IMR-90 (cell line): ENCODE data around the gene STAMBPL1. TPM values are rescaled to one million over a fixed set of nuclear protein-coding genes. Genes with fewer than 3 reads are reported as not detected.

Experiments
- ATAC-seq: fragments of 200-7000 bp; cut with Tn5 transposase; 2 replicates; pipeline ENCODE4 v1.9.1; 2020; ENCODE audit warnings: low read depth, mild to moderate bottlenecking, moderate library complexity
- BruUV-seq: library from RNA; stranded (reverse); fragments of 400-500 nt; replicated peaks from 2 replicates; lab custom pipeline; 2021; lab: Mats Ljungman, UMichigan
- CTCF ChIA-PET: fragments of 300-600 bp; formaldehyde crosslinking; extraction: SDS; loops from one replicate; lab custom pipeline; 2021; ENCODE audit warnings: antibody characterized with exemption; lab: Yijun Ruan, JAX
- POLR2A ChIA-PET: fragments of 300-600 bp; sonication (Branson Sonifier 250); formaldehyde crosslinking; loops from one replicate; lab custom pipeline; 2022; ENCODE audit warnings: antibody characterized with exemption; ENCODE audit not compliant: unreplicated experiment; lab: Charles Lee
- DNase-seq: peaks from one replicate; pipeline ENCODE4 v3.0.0; 2013
- H2AFZ ChIP-seq: replicated peaks from 2 replicates; pipeline ENCODE3; 2013; ENCODE audit warnings: low read length, mild to moderate bottlenecking; ENCODE audit not compliant: poor library complexity
- H2AK5ac ChIP-seq: 2 replicates; pipeline ENCODE4 v1.6.1; 2013; ENCODE audit warnings: low read depth, low read length, inconsistent platforms
- H2AK9ac ChIP-seq: replicated peaks from 2 replicates; pipeline ENCODE3; 2013; ENCODE audit warnings: mild to moderate bottlenecking, low read depth, low read length, moderate library complexity; ENCODE audit not compliant: poor library complexity
- H2BK120ac ChIP-seq: 2 replicates; pipeline ENCODE4 v1.6.1; 2013; ENCODE audit warnings: low read depth, low read length, inconsistent platforms
- H2BK15ac ChIP-seq: 3 replicates; pipeline ENCODE4 v1.6.1; 2013; ENCODE audit warnings: low read depth, low read length, inconsistent platforms
- H2BK20ac ChIP-seq: 2 replicates; pipeline ENCODE4 v1.6.1; 2013; ENCODE audit warnings: low read depth, mild to moderate bottlenecking, inconsistent platforms, low read length, moderate library complexity
- H2BK5ac ChIP-seq: 2 replicates; pipeline ENCODE4 v1.6.1; 2013; ENCODE audit warnings: mild to moderate bottlenecking, low read depth, low read length, inconsistent platforms; ENCODE audit not compliant: poor library complexity, severe bottlenecking
- H3K14ac ChIP-seq: replicated peaks from 2 replicates; pipeline ENCODE4 v1.6.1; 2013; ENCODE audit warnings: low read depth, low read length, inconsistent platforms
- H3K18ac ChIP-seq: 2 replicates; pipeline ENCODE4 v1.6.1; 2013; ENCODE audit warnings: low read depth, low read length, control low read depth
- H3K23ac ChIP-seq: 2 replicates; pipeline ENCODE4 v1.6.1; 2013; ENCODE audit warnings: low read depth, low read length, inconsistent platforms
- H3K27ac ChIP-seq: 2 replicates; pipeline ENCODE4 v1.5.1; 2013; ENCODE audit warnings: mild to moderate bottlenecking, control low read depth, low read length; ENCODE audit not compliant: insufficient read depth
- H3K27me3 ChIP-seq: 2 replicates; pipeline ENCODE4 v1.6.1; 2013; ENCODE audit warnings: low read length; ENCODE audit not compliant: control insufficient read depth, insufficient read depth
- H3K36me3 ChIP-seq: 2 replicates; pipeline ENCODE4 v1.6.1; 2013; ENCODE audit warnings: low read length, mixed read lengths; ENCODE audit not compliant: control insufficient read depth, insufficient read depth
- H3K4ac ChIP-seq: 2 replicates; pipeline ENCODE4 v1.6.1; 2013; ENCODE audit warnings: low read depth, low read length, inconsistent platforms
- H3K4me1 ChIP-seq: 2 replicates; pipeline ENCODE4 v1.6.1; 2013; ENCODE audit warnings: low read length, mixed read lengths; ENCODE audit not compliant: control insufficient read depth, insufficient read depth
- H3K4me2 ChIP-seq: 2 replicates; pipeline ENCODE4 v1.6.1; 2013; ENCODE audit warnings: low read depth, mild to moderate bottlenecking, control low read depth, low read length, moderate library complexity
- H3K4me3 ChIP-seq: 2 replicates; pipeline ENCODE4 v1.5.1; 2013; ENCODE audit warnings: low read depth, mild to moderate bottlenecking, control low read depth, low read length, moderate library complexity; ENCODE audit not compliant: insufficient read depth
- H3K56ac ChIP-seq: 2 replicates; pipeline ENCODE4 v1.6.1; 2013; ENCODE audit warnings: low read length, inconsistent platforms; ENCODE audit not compliant: insufficient read depth; ENCODE audit errors: extremely low read depth
- H3K79me1 ChIP-seq, 2 experiments: 2 replicates each; pipeline ENCODE4 v1.6.1; 2013; ENCODE audit warnings: low read length in 2 of 2, inconsistent platforms in 1 of 2, low read depth in 1 of 2
- H3K9ac ChIP-seq: 2 replicates; pipeline ENCODE4 v1.6.1; 2013; ENCODE audit warnings: low read depth, low read length, control low read depth
- H3K9me1 ChIP-seq: 2 replicates; pipeline ENCODE4 v1.6.1; 2013; ENCODE audit warnings: low read length, inconsistent platforms; ENCODE audit not compliant: insufficient read depth
- H3K9me3 ChIP-seq: 2 replicates; pipeline ENCODE4 v1.6.1; 2013; ENCODE audit warnings: low read length; ENCODE audit not compliant: control insufficient read depth, insufficient read depth
- H4K20me1 ChIP-seq: 2 replicates; pipeline ENCODE4 v1.6.1; 2013; ENCODE audit warnings: low read length, inconsistent platforms; ENCODE audit not compliant: insufficient read depth
- H4K5ac ChIP-seq: 2 replicates; pipeline ENCODE4 v1.6.1; 2013; ENCODE audit warnings: mild to moderate bottlenecking, low read depth, low read length, control low read depth
- H4K8ac ChIP-seq, 2 experiments: 2 replicates each; pipeline ENCODE4 v1.6.1; 2013; ENCODE audit warnings: low read depth in 2 of 2, low read length in 2 of 2, control low read depth in 1 of 2, inconsistent platforms in 1 of 2
- H4K91ac ChIP-seq: 2 replicates; pipeline ENCODE4 v1.6.1; 2013; ENCODE audit warnings: low read depth, low read length, inconsistent platforms; ENCODE audit not compliant: insufficient read depth
- BHLHE40 ChIP-seq: fragments of 150-350 bp; IDR thresholded peaks from 2 replicates; pipeline ENCODE4 v1.6.1; 2016; ENCODE audit warnings: mild to moderate bottlenecking, low read depth, low read length
- CEBPB ChIP-seq: IDR thresholded peaks from 2 replicates; pipeline ENCODE4 v1.6.1; 2012; ENCODE audit warnings: low read depth, low read length, improper control_type of control experiment
- FOS ChIP-seq: fragments of 150-350 bp; IDR thresholded peaks from 2 replicates; pipeline ENCODE4 v1.6.1; 2016; ENCODE audit warnings: low read depth, low read length
- MAFK ChIP-seq: IDR thresholded peaks from 2 replicates; pipeline ENCODE4 v1.6.1; 2012; ENCODE audit warnings: low read depth, low read length, improper control_type of control experiment
- MAZ ChIP-seq: IDR thresholded peaks from 2 replicates; pipeline ENCODE4 v1.6.1; 2012; ENCODE audit warnings: low read depth, mild to moderate bottlenecking, low read length, improper control_type of control experiment, moderate library complexity, borderline replicate concordance
- NFE2L2 ChIP-seq: fragments of 150-350 bp; IDR thresholded peaks from 2 replicates; pipeline ENCODE4 v1.6.1; 2016; ENCODE audit warnings: low read depth, mild to moderate bottlenecking, low read length
- POLR2A ChIP-seq: IDR thresholded peaks from 2 replicates; pipeline ENCODE4 v1.6.1; 2012; ENCODE audit warnings: mild to moderate bottlenecking, low read depth, low read length
- RAD21 ChIP-seq: IDR thresholded peaks from 2 replicates; pipeline ENCODE4 v1.6.1; 2012; ENCODE audit warnings: low read length, improper control_type of control experiment
- RCOR1 ChIP-seq: IDR thresholded peaks from 2 replicates; pipeline ENCODE4 v1.6.1; 2012; ENCODE audit warnings: mild to moderate bottlenecking, low read length, improper control_type of control experiment; ENCODE audit not compliant: insufficient replicate concordance
- RFX5 ChIP-seq: IDR thresholded peaks from 2 replicates; pipeline ENCODE4 v1.8.0; 2012; ENCODE audit warnings: low read depth, mild to moderate bottlenecking, low read length, moderate library complexity
- SMC3 ChIP-seq: fragments of 150-350 bp; IDR thresholded peaks from 2 replicates; pipeline ENCODE4 v1.6.1; 2016; ENCODE audit warnings: low read depth, mild to moderate bottlenecking, antibody characterized with exemption, low read length, moderate library complexity
- USF2 ChIP-seq: fragments of 150-350 bp; IDR thresholded peaks from 2 replicates; pipeline ENCODE4 v1.6.1; 2017; ENCODE audit warnings: mild to moderate bottlenecking, antibody characterized with exemption, low read length, low read depth
- WGBS, 2 experiments: methylation state at CpG; one replicate each; pipeline versions ENCODE4 v1.1.5 to v1.1.7; 2013; ENCODE audit warnings: missing lambda C conversion rate in 2 of 2; ENCODE audit not compliant: insufficient read length in 1 of 2; ENCODE audit errors: extremely low coverage in 2 of 2; 5-methylcytosine and 5-hydroxymethylcytosine counted together
- dilution Hi-C: fragments of 300-500 bp; cut with HindIII; formaldehyde crosslinking; loops from one replicate; pipeline ENCODE4 v1.14.3; 2018; ENCODE audit warnings: low sequenced_read_pairs; ENCODE audit not compliant: unreplicated experiment
- in situ Hi-C: fragments of 300-500 bp; cut with MboI; formaldehyde crosslinking; loops from 3 replicates; pipeline ENCODE4 v1.14.3; 2019; ENCODE audit warnings: low sequenced_read_pairs, inconsistent platforms, mixed read lengths
- intact Hi-C: fragments of 100-400 bp; cut with micrococcal nuclease; formaldehyde crosslinking; loops from 2 replicates; pipeline ENCODE4 v1.10.0; 2022
- polyA plus RNA-seq, 3 experiments: library from polyadenylated mRNA; depleted of rRNA; stranded (reverse); fragments of >200 nt; gene quantifications; 2 replicates each; pipeline ENCODE4 v1.2.3, GENCODE V29; 2012; ENCODE audit warnings: low replicate concordance in 1 of 3
- total RNA-seq: library from RNA; depleted of rRNA; stranded (reverse); fragments of >200 nt; gene quantifications from 2 replicates; pipeline ENCODE4 v1.2.3, GENCODE V29; 2012
- TF ChIP-seq, protein P1 (sequence below): fragments of 150-350 bp; IDR thresholded peaks from 2 replicates; pipeline ENCODE4 v1.6.1; 2016; ENCODE audit warnings: low read depth, mild to moderate bottlenecking, low read length, moderate library complexity, borderline replicate concordance

The STAMBPL1 gene
- total and polyA plus RNA-seq, 2 of the 4 experiments (the other 2 are of a cell fraction) = 26.8 to 28.1 TPM

DNA sequence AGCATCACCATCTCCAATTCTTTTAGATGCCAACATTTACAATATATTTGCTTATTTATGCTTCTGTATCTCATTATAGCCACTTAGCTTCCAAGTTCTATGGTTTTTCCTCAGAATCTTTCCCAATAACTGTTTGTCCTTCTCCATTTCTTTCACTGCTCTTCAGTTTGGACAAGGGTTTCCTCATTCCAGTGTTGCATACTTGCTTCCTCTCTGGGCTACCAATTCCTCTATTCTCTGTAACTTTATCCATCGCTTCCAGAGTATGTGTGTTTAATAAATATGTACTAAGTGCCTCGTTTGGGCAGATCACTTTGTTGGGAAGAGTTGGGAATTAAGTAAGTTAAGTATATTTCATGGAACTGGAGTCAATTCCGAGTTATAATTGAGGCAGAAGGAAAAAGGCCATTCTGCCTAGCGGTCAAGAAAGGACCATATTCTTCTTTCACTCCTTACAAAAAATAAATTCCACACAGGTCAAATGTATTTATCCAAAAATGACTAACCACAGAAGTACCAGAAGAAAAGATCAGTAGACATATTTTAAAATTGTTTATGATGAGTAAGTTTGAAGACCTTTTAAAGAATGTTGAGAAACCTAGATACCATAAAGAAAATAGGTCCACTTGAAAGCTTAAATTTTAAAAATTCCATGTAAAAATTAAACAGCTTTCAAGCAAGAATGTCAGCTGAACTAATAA, 10.8 kb downstream of the STAMBPL1 start (continued):
- no peak for TF ChIP-seq RFX5

DNA sequence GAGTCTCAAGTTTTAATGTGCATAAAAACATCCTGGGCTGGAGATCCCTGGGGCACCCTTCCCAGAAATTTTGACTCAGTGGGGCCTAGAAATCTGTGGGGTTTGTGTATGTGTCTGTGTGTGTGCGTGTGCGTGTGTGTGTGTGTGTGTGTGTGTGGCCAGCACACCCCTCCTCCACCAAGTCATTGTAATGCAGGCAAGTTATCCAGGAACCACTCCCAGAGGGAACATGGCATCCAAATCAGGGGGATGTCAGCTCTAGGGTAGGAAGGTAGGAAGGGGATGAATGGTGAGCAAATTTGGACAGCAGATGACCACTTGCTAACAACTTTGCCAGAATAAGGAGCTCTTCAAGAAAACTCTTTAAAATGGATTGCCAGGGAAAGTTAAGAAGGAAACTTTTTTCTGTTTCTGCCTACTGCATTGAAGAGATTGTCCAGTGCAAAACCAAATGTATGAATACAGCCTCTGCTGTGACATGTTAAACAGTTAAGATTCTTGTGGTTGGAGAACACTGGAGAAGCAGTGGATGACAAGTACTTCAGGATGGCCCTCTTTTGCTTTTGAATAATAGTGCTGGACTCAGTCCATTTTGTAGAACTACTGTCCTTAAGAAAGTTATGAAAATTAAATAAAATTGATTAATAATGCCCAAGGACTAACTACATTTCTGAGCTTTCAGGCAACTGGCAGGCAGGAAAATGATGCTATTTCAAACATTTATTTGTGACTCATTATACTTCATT, 12.3 kb downstream of the STAMBPL1 start:
- Histone ChIP-seq H4K5ac (peak overlapping the region; percentile 92), H3K23ac (peak overlapping the region; percentile 89), H2BK15ac (peak overlapping the region; percentile 82), H4K8ac (peak overlapping the region; percentile 85 to 93), H3K27ac (peak overlapping the region; percentile 87), H3K14ac (peak overlapping the region; percentile 87), H3K4ac (peak overlapping the region; percentile 97), H4K20me1 (no peaks in the 10 kb centered on the region; the same call in 1 of the 2 replicates), H2BK120ac (peak overlapping the region; percentile 94), H2BK5ac (peak overlapping the region; percentile 94), H3K56ac (peak overlapping the region; percentile 88), H3K4me2 (peak overlapping the region; percentile 75), H3K9me3 (no peaks in the 10 kb centered on the region), H3K9ac (peak overlapping the region; percentile 63), H3K9me1 (peaks cover 21% of the 10 kb centered on the region), H3K79me1 (peaks cover 33 to 64% of the 10 kb centered on the region in 2 experiments), H4K91ac (peak overlapping the region; percentile 95), H2BK20ac (peak overlapping the region; percentile 96), H3K4me1 (peaks cover 40% of the 10 kb centered on the region), H2AK9ac (peak overlapping the region; percentile 80), H3K18ac (peak overlapping the region; percentile 99), H3K36me3 (peaks cover 3% of the 10 kb centered on the region; the same call in 1 of the 2 replicates), H3K27me3 (no peaks in the 10 kb centered on the region), H2AK5ac (peak overlapping the region; percentile 97), H3K4me3 (no peak overlapping the region), H2AFZ (no peak overlapping the region)
- peak; percentile 31 for ATAC-seq
- ChIA-PET POLR2A (no interaction called here), CTCF (interaction anchor here (0.7 kb wide), 1 partner anchor 28 kb away, joined by 3 read pairs; no protein-coding TSS in a partner anchor)
- DNase-seq = peak; percentile 68
- dilution Hi-C loops = no loop called here
- intact Hi-C loops = no loop called here
- BruUV-seq = no TSS peak
- no CpG with 5 or more reads among the region's 2 CpGs for whole genome bisulfite sequencing, 2 experiments
- TF ChIP-seq RAD21 (no peak), CEBPB (no peak), POLR2A (no peak), SMC3 (no peak), USF2 (no peak), FOS (no peak), MAZ (no peak), BHLHE40 (no peak), RCOR1 (no peak), MAFK (no peak), NFE2L2 (no peak)
- TF ChIP-seq, protein P1, sequence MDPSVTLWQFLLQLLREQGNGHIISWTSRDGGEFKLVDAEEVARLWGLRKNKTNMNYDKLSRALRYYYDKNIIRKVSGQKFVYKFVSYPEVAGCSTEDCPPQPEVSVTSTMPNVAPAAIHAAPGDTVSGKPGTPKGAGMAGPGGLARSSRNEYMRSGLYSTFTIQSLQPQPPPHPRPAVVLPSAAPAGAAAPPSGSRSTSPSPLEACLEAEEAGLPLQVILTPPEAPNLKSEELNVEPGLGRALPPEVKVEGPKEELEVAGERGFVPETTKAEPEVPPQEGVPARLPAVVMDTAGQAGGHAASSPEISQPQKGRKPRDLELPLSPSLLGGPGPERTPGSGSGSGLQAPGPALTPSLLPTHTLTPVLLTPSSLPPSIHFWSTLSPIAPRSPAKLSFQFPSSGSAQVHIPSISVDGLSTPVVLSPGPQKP = no peak
- in situ Hi-C loops = no loop called here
